Measurements from ENCODE around the gene TEX26.

TEX26 gene

DNA sequence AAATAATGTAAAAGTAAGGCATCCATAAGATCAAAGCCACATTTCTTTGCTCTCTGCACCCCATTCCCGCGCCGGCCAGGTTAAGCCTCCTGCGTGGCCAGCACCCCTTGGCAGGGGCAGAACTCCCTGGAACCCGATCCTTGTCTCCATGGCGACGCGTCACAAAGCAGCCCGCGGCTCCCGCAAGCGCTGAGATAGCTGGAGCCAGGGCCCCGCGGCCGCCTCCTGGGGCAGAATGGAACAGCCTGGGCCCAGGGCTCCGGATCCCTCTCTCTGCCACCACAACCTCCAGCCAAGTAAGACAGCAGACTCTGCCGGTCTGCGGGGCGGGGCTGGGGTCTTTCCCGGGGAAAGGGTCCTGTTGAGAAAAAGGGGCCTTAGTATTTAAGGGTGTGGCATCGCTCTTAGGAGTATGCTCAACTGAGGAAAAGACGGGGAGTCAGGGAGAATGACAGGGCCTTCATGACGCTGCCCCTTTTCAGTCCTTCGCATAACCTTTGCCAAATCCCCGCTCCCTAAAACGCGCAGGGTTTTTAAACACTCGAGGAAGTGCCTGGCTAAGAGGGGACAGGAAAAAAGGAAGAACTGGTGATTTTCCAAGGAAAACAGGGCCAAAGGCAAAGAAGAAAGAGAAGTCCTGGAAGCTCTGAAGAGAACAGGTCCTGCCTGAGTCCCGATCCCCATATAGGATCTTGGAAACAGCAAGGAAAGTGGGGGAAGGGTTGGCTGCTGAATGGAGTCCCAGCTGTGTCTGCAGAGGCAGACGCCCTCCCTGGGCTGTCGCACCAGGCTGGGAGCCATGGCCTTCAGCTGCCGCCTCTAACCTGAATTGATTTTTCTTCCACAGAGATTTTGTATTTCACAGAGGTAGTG, at the start of gene TEX26:
Gene TEX26 (plus strand): TSS at position 176 of the 873 bp plus-strand sequence. CDS start 60 bp downstream, at position 236.
- DNase-seq, result no peak

DNA sequence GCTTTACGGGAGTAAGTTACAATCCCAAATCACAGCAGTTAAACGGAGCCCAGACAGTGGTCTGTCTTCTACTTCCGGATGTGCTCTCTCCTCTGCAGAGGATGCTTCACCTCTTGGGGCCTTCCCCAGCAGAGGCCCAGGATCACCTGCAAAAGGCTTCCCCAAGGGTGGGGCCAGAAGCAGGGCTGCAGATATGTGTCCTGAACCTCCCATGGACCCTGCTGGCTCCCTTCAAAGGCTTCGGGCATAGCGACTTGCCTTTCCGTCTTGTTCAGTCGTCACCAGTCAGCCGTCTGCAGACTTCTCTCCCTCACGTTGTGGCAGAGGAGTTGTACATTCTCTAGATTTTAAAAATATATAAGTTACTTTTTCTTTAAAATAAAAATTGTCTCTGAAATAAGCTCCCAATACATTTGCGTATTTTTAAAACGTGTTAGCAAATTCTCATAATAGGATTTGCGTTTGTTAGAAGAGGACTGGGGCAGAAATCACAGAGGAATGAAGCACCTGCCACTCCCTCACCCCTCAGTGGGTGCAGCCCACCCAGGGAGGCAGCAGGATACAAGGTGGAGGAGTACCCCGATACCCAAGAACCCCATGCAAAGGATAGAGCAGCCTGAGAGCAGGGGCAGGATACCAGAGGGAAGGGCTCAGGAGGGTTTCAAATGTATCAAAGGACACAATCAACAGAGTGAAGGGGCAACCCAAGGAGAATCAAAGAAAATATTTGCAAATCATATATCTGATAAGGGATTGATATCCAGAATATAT, 49.3 kb upstream of the TEX26 start:
- DNase-seq, result no peak

DNA sequence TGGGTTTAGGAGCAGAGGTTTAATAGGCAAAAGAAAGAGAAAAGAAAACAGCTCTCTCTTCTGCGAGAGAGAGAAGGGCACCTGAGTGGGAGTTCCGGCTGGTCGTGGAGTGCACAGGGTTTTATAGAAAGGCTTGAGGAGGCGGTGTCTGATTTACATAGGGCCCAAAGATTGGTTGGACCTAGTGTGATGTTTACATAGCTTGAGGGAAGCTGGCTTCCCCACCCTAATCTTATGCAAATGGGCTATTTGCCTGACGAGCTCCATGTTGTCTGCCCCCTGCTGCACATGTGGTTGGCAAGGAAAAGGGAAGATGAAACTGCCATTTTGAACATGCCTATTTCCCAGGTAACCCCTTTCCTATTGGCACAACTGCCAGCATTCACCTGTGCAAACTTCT, 47.9 kb upstream of the TEX26 start:
- no peak for DNase-seq

DNA sequence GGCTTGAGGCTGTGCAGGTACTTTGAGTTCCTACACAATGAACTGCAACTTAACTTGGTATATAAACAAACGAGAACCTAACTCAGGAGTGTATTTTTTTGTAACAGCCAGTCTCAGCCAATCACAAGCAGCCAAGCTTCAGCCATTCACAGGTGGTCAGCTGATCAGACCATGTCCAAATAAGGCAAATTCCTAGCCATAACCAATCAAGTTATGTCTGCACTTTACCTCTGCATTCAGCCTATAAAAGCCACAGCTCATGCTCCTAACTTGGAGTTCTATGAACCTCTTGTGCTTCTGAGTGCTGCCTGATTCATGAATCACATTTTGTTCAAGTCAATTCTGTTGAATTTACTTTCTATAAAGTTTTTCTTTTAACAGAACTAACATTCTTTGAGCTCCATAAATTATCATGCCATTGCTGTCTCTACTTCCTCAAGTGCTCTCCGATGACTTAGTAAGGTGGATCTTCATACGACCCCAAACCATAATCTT, 43.2 kb upstream of the TEX26 start:
- DNase-seq, result no peak

DNA sequence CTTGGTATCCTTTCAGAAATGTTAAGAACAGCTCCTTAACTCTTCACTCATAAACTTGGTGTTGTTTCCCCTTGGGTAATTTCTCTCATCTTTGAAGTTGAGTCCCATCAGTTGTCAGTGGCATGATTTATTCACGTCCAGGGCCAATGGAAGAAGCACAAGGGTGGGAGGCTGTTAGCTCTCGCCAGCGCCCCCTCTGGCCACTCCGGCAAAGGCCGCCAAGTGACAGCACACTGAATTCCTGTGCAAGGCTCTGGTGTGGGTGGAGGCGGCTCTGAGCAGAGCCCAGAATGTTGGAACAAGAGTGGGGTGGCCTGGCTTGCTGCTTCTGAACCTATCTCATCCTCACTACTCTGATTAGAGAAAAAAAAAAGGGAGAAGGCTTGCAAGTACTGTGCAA, 39.5 kb upstream of the TEX26 start:
- DNase-seq, result no peak

DNA sequence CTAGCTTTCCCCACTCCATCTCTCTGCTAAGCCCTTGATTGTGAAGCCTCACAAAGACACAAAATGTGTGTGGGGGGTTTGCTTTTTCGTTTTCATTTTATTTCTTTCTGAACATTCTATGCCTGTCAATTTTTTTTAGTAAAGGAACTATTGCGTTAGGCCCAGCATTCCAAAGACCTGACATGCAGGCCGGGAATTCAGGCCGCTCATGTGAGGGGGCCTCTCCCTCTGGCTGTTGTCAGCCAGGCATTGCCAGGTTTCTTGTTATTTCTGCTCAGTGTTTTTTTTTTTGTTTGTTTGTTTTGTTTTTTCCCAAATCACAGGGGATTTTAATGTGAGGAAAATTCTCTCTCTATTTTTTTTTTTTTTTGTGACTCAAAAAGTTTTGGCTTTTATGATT, 36.7 kb upstream of the TEX26 start:
- no peak for DNase-seq

DNA sequence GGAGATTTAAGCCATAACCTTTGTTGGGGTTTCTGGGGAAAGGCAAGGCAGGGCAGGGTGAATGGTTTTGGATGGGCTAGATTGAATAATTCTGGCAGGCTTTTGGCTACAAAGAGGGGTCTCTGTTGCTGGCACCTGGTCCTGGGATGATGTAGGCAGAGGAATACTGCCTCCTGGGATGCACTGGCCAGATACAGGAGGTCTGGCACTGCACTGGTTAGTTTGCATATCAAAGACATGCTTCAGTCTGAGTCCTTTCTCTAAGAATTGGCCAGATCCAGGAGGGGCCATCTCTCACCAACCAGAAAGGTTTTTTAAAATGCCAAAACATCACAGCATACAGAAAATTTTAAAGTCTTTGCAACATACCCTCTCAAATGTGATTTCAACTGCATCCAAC, 34.4 kb upstream of the TEX26 start:
- DNase-seq, result no peak

DNA sequence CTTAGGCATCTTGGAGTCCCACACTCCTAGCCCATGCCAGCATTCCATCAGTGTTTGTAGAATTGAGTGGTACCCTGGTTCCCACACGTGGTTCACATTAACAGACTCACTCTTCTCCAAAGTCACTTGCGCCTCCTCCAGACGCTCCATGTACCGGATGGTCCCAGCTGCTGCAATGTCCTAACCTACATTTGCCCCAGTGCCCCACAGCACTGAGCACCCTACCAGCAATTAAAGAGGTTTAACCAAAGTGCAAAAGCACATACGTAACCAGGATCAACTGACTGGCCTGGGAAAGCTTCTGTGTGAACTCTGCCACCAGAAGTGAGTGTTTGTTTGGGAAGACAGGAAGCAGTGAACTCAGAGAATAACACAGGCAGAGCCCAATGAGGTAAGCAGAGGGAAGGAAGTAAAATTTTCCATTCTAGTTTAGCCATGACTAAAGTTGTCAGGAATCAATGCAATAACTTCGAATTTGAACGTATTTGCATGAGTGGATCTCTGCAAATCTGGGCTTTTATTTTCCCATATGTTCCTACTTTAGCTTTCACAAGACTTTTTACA, 33.7 kb upstream of the TEX26 start:
- no peak for DNase-seq

DNA sequence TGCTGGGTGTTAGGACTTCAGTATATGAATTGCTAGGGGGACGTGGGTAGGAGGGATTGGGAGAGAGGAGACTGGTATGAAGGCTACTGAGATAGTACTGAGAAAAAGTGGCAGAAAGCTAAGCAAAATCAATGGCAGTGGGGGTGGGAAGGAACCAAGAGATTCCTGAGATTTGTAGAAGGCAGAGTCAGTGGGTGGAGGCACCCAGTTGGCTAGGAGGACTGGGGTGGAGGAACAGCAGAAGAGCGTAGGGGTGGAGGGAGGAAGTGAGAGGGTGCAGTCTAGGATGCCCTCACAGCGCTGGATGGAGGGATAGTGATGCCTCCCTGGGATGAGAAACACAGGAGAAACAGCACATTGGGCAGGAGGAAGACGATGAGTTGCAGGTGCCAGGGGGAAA, 32.0 kb upstream of the TEX26 start:
- DNase-seq, result no peak

DNA sequence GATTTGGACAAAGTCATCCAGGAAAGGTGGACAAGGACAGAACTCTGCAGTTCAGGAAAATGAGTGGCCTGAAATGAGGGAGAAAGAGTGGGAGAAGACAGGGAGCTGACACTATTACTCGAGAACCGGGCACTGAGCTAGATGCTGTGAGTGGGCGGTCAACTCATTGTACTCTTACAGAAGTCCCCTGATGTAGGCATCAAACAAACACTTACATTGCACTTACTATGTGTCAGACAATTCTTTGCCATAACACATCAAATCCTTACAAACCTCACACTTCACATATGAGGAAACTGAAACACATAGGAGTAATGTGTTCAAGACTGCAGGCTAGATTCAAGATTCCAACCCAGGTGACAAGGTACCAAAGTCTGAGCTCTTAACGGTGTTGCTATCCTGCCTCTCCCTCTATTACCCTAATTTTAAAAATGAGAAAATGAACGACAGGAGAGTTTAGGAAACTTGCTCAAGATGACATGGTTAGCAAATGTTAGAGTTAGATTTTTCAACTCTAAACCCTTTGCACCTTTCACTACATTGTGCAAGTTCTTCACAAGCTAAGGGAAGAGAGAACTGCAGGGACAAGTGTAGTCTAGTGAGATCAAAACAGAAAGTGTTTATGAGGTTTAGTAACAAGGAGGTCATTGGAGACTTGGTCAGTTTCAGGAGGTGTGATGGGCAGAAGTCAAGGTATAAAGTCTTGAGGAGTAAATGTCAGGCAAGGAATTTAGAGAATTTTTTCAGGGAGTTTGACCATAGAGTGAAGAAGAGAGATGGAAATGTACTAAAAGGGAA, 31.3 kb upstream of the TEX26 start:
- no peak for DNase-seq

DNA sequence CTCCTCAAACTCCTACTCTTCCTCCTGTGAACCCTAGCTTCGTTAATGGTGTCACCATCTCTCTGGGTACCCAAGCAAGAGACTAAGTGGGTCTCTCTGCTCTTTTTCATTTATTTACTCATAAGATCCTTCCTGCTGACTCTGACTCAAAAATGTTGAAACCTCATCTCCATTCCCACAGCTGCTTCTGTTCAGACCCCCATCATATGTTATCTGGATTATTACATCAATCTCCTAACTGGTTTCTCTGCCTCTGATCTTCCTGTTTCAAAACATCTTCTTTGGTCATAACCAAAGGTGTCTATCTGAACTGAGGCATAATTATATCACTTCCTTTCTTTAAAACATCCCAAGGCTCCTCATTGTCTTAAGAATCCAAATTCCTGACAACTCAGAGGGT, 28.4 kb upstream of the TEX26 start:
- DNase-seq, result no peak

DNA sequence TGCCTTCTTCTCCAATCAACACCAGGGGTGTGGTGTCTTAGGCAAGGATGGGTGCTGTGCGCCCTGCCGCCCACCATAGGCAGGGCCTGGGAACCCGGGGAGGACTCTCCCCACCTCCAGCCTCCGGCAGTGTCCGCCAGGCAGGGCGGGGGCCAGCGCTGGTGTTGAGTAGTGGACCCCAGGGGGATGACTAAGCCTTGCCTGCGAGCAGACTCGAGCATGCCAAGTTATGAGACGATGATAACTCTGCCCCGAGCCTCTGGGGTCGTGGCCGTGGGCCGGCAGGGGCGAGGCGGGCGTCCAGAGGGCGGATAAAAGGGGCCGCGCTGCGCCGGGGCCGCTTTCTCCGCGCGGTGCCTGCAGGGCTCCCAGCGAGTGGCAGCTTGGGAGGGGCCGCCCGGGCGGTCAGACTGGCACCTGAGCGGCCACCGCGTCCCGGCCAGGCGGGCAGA, 26.5 kb upstream of the TEX26 start, which contains the start of gene MEDAG:
Gene MEDAG (plus strand): TSS at position 340 of the 452 bp plus-strand sequence. CDS start 245 bp downstream, outside the sequence.
- no peak for DNase-seq

DNA sequence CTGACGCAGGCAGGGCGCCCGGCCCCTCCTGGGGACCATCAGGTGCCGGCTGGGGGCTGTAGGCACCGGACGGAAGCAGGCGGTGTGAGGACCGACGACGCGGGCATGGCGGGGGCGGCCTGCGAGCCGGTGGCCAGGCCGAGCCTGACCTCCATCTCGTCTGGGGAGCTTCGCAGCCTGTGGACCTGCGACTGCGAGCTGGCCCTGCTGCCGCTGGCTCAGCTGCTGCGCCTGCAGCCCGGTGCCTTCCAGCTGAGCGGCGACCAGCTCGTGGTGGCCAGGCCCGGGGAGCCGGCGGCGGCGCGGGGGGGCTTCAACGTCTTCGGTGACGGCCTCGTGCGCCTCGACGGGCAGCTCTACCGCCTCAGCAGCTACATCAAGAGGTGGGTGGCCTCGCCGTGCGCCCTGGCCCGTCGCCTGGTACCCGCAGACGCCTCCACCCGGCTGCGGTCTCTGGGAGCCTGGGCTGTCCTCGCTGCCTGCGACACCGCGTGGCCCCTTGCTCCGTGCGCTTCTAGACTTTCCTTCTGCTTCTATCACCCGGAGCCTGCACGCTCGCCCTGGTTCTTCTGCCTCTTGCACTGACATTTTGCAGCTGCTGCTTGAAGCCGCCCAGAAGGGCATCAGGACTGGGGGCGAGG, 25.9 kb upstream of the TEX26 start:
- DNase-seq, result no peak

DNA sequence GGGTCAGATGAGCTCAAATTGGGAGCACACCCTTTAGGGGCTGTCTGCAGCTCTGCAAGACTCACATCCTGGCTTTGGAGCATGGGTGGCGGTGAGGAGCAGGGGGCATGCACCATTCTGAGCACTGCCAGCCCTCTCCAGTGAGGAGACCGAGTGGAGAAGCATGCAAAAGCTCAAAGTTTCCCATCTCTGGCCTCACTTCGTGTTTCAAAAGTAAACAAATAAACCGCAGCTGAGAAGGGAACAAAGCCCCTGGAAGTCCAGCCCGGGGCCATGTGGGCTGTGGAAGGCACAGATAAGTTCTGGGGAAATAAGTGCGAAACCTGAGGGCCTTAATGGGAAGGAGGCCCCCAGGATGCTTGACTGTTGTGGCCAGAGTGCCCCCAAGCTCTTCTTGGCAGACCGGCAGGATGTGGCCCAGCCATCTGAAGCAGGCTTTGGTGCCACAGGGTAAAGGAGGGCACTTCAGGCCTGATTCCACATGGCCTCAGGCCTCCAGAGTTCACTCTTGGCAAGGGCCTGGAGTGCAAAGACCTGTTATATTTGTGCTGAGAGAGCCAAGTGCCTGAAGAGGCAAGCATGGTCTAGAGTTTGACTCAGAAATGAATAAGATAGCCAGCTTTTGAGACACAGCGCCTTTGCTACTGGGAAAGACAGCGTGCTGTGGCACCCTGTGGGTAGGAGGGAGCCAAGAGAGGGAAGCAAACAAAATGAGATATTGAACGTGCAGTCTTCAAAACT, 25.2 kb upstream of the TEX26 start:
- DNase-seq, result no peak

DNA sequence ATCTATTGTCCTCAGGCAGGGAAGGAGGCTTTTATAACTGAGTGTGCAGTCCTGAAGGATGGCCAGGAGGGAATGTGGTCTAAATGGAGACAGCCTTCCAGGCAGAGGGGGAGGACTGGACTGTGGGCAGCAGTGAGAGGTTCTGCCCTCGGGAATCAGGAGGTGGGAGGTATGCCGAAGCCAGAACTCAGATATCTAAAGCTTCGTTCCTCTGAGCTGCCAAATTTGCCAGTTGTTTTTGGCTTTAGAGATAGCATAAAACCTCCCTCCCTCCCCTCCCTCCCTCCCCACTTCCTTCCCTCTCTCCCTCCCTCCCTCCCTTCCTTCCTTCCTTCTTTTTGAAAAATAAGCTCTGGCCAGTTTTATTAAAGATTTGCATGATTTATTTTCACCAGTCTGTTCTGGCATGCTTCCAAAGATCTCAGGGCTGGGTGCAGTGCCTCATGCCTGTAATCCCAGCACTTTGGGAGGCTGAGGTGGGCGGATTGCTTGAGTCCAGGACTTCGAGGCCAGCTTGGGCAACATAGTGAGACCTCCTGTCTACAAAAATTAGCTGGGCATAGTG, 24.0 kb upstream of the TEX26 start:
- DNase-seq, result no peak

DNA sequence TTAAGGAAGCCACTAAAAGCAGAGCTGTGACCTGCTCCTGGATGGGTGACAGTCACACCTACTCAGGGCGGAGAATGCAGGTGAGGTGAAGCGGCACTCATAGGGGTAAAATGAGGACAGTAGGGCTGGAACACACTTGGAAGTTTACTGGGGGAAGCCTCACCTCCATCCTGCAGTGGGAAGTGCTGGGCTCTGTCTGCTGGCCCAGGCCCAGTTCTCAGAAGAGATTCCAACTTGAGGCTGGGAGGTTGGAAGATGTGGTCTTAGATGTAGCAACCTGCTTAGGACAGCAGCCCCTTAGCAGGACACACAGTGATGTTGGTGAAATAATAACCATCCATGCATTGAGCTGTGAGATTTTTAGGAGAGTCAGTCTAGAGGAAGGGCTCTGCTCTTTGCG, 21.8 kb upstream of the TEX26 start:
- no peak for DNase-seq

DNA sequence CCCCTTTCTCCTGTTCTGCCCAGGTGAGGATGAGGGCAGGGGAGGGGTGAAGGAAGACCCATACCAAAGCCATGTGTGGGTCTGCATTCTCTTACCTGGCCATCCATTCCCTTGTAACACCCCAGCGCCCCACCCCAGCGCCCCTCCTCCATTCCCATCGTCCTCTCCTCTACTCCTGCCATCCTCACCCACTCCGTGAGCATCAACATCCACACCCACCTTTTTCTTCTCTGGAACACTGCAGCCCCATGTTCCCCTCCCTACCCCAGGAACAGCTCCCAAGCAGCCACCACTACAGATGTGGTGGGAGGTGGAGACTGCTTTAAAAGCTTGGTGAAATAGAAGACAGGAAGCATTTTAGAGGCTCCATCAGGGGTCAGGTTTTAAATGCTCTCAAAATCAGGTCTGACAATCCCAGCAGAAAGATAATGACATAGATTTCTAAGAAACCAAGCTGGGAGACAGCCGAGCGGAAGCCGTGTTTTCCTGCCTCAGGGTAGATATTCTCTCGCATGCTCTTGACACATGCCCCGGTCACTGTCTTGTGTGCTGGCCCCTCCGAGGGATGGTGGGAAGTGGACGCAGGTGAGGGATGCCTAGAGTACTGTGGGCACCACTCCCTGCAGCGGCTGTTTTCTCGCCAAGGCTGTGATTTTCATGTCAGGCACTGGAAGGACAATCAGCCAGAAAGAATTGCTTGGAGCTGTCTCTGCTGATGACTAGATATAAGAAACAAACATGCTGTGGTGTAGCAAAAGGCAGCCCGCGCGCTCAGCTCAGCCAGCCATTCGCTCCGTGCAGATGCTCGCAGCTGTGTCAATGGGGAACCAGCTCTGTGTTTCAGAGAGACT, 16.5 kb upstream of the TEX26 start:
- DNase-seq, result no peak

DNA sequence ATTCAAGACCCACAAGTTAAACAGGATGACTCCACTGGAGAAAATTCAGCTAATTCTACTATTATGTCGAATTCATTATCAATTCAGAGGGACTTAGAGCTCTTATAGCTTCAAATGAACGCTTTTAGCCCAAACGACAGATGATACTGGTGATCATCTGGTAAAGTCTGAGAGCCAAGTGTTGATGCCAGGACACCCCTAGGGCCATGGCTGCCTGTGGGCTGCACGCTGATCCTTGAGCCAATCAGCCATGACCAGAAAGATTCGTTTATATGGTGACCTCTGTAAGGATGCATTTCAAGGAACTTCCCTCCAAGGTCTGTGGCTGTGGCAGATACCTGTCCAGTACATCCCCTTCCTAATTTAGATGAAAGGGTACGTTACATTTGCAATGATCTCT, 15.5 kb upstream of the TEX26 start:
- DNase-seq, result no peak

DNA sequence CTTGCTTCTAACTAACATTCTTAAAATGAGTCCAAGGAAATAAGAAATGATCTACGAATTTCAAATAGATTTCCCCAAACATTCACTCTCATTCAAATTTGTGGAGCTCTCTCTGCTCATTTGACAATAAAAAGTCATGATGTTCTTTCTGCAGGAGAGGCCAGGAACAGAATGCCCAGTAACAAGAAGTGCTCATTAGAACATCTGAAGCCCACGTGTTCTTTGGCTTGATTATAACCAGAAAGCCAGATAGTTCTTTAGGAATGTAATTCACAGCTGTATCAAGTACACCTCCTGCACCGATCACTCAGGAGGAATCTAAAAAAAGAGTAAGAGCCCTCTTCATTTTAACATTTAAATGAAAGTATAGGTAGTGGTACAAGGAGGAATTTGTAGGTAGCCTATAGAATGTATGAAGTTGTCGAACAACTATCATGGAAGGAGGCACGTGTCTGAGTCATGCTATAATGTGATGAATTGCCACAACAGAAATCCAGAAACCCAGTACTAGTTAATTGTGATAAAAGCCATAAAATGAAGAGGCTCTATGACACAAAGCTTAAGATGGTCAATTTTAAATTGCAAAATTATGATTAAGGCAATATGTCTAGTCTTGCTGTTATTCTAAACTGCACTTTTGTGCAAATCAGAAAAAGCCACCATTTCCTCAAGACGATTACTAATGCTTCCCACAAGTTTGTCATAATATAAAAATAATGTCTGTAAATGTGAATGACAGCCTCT, 13.6 kb upstream of the TEX26 start:
- DNase-seq, result no peak

Measured in CD4-positive, alpha-beta T cell treated with Interleukin-12 subunit alpha and Interleukin-12 subunit beta, for 1 hour (primary cell).